HG03442 (cell line): ENCODE measurements around the gene ZNF281.

Source experiments
- ATAC-seq: cut with Tn5 transposase; IDR thresholded peaks from one replicate; pipeline ENCODE4 v1.9.1; 2021; ENCODE audit warnings: mild to moderate bottlenecking, moderate library complexity; ENCODE audit not compliant: unreplicated experiment

Gene ZNF281

GRCh38 chr1:200392625-200393185 is 17.1 kb downstream of the ZNF281 start:
- no peak for ATAC-seq

GRCh38 chr1:200391747-200392146 is 18.1 kb downstream of the ZNF281 start:
- no peak for ATAC-seq

- ATAC-seq, result no peak
Measured at GRCh38 chr1:200388791-200389190, 21.0 kb downstream of the ZNF281 start.

GRCh38 chr1:200386416-200386815 is 23.4 kb downstream of the ZNF281 start:
- ATAC-seq, result no peak

- ATAC-seq, result no peak
Measured at GRCh38 chr1:200384818-200385390, 24.9 kb downstream of the ZNF281 start.

GRCh38 chr1:200381256-200381984 is 28.4 kb downstream of the ZNF281 start:
- ATAC-seq, result no peak

GRCh38 chr1:200380589-200381021 is 29.2 kb downstream of the ZNF281 start:
- peak; percentile 62 for ATAC-seq

- no peak for ATAC-seq
Measured at GRCh38 chr1:200379940-200380588, 29.8 kb downstream of the ZNF281 start.

- no peak for ATAC-seq
Measured at GRCh38 chr1:200379432-200379757, 30.4 kb downstream of the ZNF281 start.

- no peak for ATAC-seq
Measured at GRCh38 chr1:200378096-200378495, 31.7 kb downstream of the ZNF281 start.

GRCh38 chr1:200376528-200376927 is 33.3 kb downstream of the ZNF281 start:
- no peak for ATAC-seq

- no peak for ATAC-seq
Measured at GRCh38 chr1:200374569-200375295, 35.1 kb downstream of the ZNF281 start.

GRCh38 chr1:200373811-200374231 is 36.0 kb downstream of the ZNF281 start:
- no peak for ATAC-seq

GRCh38 chr1:200372885-200373181 is 37.0 kb downstream of the ZNF281 start:
- no peak for ATAC-seq

- no peak for ATAC-seq
Measured at GRCh38 chr1:200372095-200372884, 37.5 kb downstream of the ZNF281 start.

- ATAC-seq, result no peak
Measured at GRCh38 chr1:200369706-200370105, 40.1 kb downstream of the ZNF281 start.

- no peak for ATAC-seq
Measured at GRCh38 chr1:200369131-200369530, 40.7 kb downstream of the ZNF281 start.

GRCh38 chr1:200368556-200368955 is 41.3 kb downstream of the ZNF281 start:
- no peak for ATAC-seq

GRCh38 chr1:200367841-200368534 is 41.8 kb downstream of the ZNF281 start:
- ATAC-seq, result no peak
